ENCODE results near the gene FLOT2. TPM values are rescaled to one million over a fixed set of nuclear protein-coding genes. Genes with fewer than 3 reads are reported as not detected.
"Not testable (repeated sequence)": the region's sequence is repeated elsewhere in the genome, so short reads cannot be mapped to it uniquely, and the experiment has no call there.

The FLOT2 gene
- total RNA-seq, 1 experiment from 2014 or later: 44.7 TPM

DNA sequence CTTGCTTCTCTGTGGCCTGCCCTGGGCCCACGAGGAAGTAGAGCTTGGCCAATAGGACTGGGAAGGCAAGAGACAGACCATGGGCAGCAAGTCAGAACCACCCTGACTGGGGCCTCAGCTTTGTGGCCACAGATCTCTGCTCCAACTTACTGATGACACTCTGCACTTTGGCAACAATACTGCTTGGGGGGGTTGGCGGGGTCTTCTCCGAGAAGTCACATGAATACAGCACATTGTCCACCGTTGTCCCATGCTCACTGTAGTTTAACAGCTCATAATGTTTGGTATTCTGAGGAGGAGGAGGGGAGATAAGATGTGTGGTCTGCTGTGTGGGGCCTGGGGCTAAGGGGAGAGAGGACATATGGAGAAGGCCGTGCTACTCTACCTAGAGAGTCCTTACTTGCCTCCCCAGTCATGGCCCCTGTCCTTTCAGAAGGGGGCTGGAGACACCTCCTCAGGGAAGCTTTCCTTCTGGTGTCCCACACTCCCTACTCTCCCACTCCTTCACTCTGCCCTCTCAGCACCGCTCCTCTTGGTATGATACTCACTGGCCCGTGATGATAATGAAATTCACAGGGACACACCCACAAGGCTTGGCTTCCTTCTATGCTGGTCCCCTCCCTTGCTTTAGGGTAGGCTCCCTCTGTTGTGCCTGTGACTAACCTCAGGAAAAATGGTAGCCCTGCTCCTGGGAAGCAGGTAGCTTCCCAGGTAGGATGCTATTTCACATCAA, 9.3 kb upstream of the FLOT2 start:
- Histone ChIP-seq H3K4me1 (peaks cover 21% of the 10 kb centered on the region), H3K36me3 (peaks cover 61% of the 10 kb centered on the region), H3K4me3 (no peak overlapping the region), H3K27ac (no peak overlapping the region), H3K27me3 (no peaks in the 10 kb centered on the region), H3K9me3 (replicated peaks) (no peaks in the 10 kb centered on the region)
- DNase-seq: no peak

- H3K27ac ChIP-seq: no peak overlapping the region
- H3K4me1 ChIP-seq: peaks cover 21% of the 10 kb centered on the region
- no peak for DNase-seq
- H3K36me3 ChIP-seq: peaks cover 55% of the 10 kb centered on the region
- no peaks in the 10 kb centered on the region for H3K9me3 ChIP-seq (replicated peaks)
- no peaks in the 10 kb centered on the region for H3K27me3 ChIP-seq
- H3K4me3 ChIP-seq: no peak overlapping the region
Observed at GRCh38 chr17:28906276-28906675, 8.7 kb upstream of the FLOT2 start.

- no peak overlapping the region for H3K27ac ChIP-seq
- no peaks in the 10 kb centered on the region for H3K27me3 ChIP-seq
- peaks cover 40% of the 10 kb centered on the region for H3K36me3 ChIP-seq
Observed at GRCh38 chr17:28904800-28905199, 7.3 kb upstream of the FLOT2 start.

GRCh38 chr17:28903546-28903841, 6.0 kb upstream of the FLOT2 start:
- H3K4me3 ChIP-seq; H3K27me3 ChIP-seq; DNase-seq; H3K9me3 ChIP-seq (replicated peaks); H3K27ac ChIP-seq: not testable (repeated sequence)
- H3K36me3 ChIP-seq: peaks cover 27% of the 10 kb centered on the region
- peaks cover 11% of the 10 kb centered on the region for H3K4me1 ChIP-seq

More at GRCh38 chr17:28904800-28905199, 7.3 kb upstream of the FLOT2 start:
- Histone ChIP-seq H3K9me3 (replicated peaks) (no peaks in the 10 kb centered on the region), H3K4me3 (no peak overlapping the region), H3K4me1 (peaks cover 21% of the 10 kb centered on the region)
- no peak for DNase-seq

DNA sequence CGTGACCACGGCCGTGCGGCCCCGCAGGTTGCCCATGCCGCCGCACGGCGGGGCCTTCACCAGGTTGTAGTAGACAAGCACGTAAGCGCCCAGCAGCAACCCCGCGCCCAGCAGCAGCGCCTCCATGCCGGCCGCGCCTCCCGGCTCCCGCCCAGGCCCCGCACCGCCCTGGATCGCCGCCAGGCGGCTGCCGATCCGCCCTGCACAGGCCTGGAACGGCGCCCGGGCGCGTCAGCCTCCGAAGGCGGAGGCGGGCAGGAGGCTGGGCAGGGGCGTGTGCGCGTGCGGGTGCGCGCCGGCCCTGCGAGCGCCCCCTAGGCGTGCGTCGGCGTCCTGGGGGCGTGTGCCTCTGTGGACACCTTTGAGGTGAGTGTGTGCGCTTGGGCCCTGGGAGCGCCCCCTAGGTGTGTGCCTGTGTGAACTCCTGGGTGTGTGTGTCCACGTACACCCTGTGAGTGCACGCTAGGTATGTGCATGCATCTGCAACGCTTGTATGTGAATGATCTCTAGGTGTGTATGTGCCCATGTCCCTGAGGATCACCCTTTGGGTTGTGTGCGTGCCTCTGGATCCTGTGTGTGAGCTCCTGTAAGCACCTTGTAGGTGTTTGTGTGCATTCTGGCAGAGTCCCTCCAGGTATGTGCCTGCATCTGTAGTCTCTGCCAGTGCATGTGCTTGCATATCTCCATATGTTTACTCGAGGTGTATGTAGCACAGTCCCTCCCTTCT, 5.4 kb upstream of the FLOT2 start, which contains the start of gene DHRS13:
DHRS13 (minus strand) TSS at position 261 of the 727 bp plus-strand sequence; CDS start at position 126, 135 bp downstream.
- H3K4me1 ChIP-seq: peaks cover 10% of the 10 kb centered on the region
- H3K27ac ChIP-seq: peak within 1 kb of the TSS; percentile 15; the same call in 1 of the 2 replicates
- peak; percentile 94 to 96 for DNase-seq
- no peaks in the 10 kb centered on the region for H3K9me3 ChIP-seq (replicated peaks)
- H3K27me3 ChIP-seq: no peaks in the 10 kb centered on the region
- H3K36me3 ChIP-seq: peaks cover 22% of the 10 kb centered on the region
- H3K4me3 ChIP-seq: peak within 1 kb of the TSS; percentile 66

DNA sequence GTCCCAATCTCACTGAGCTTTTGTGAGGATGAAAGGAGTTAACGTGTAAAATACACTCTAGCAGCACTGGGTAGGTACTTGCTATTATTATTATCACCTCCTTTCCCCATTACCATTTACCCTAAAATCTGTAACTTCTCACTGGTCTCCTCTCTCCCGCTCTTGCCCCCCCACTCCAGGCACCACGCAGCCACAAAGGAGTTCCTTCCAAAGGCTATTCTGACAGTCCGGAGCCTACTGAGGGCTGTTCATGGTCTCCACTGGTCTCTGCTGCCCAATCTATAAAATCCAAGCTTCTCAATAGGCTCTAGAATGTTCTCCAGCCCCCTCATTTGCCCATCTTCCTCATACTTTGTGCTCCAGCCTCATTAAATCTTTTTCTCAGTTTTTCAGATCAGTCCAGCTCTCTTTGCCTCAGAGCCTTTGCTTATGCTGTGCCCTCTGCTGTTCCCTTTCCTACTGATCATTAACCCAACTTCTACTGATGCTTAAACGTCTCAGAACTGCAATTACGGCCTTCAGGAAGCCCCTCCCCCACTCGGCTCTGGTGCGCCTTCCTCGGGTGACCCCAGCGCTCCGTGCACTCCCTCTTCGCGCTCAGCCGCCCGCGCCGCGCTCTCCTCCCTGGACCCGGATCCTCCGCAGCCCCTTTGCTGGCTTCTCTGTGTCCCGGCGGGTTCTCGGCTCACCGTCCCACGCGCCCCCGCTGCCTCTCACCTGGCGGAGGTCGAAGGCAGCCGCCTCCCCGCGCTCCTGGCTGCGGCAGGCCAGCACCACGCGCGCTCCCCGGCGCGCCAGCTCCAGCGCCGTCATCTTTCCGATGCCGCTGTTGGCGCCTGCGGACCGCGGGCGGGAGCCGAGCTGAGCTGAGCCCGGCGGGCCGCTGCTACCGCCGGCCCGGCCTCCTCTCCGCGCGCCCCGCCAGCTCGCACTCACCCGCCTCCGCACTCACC, 4.6 kb upstream of the FLOT2 start:
- H3K27ac ChIP-seq: peak overlapping the region; percentile 15; the same call in 1 of the 2 replicates
- peaks cover 13% of the 10 kb centered on the region for H3K36me3 ChIP-seq
- H3K4me3 ChIP-seq: peak overlapping the region; percentile 66
- no peaks in the 10 kb centered on the region for H3K27me3 ChIP-seq
- peak; percentile 65 to 73 for DNase-seq
- H3K4me1 ChIP-seq: peaks cover 7% of the 10 kb centered on the region; the same call in 1 of the 2 replicates
- no peaks in the 10 kb centered on the region for H3K9me3 ChIP-seq (replicated peaks)

DNA sequence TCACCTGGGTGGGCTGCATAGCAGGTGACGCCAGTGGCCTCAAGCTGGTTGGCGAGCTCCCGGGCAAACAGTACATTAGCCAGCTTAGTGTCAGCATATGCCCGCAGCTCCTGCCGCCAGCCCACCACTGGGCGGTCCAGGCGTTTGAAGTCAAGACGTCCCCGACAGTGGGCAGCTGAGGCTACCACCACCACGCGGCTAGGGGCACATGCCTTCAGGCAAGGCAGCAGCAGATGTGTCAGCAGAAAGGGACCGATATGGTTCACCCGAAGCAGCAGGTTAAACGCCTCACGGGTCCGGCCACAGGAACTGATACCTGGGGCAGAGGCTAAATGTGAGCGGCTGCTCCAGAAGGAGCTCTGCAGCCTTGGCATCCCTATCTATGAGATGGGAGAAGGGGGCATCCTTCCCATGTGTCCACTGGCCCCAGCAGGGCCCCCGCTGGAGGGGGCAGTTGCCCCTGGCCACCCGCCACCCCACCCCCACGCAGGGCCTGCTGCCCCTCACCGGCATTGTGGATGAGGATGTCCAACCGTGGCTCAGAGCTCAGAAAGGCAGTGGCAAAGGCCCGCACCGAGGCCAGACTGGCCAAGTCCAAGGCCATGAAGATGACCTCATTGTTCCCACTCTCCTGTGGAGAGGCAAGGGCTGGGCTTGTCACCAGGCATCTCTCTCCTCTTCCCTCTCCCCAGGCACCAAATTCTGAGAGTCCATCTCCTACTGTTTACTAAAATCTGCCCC, 3.6 kb upstream of the FLOT2 start:
- H3K27ac ChIP-seq: no peak overlapping the region
- peaks cover 13% of the 10 kb centered on the region; the same call in 1 of the 2 replicates for H3K4me1 ChIP-seq
- no peaks in the 10 kb centered on the region for H3K9me3 ChIP-seq (replicated peaks)
- peaks cover 3% of the 10 kb centered on the region; the same call in 1 of the 2 replicates for H3K36me3 ChIP-seq
- no peaks in the 10 kb centered on the region for H3K27me3 ChIP-seq
- DNase-seq: no peak
- H3K4me3 ChIP-seq: no peak overlapping the region

- Histone ChIP-seq H3K36me3 (no peaks in the 10 kb centered on the region), H3K4me1 (peaks cover 15% of the 10 kb centered on the region; the same call in 1 of the 2 replicates), H3K9me3 (replicated peaks) (no peaks in the 10 kb centered on the region), H3K27ac (no peak overlapping the region), H3K4me3 (no peak overlapping the region), H3K27me3 (no peaks in the 10 kb centered on the region)
- DNase-seq: no peak
Observed at GRCh38 chr17:28899212-28899815, 1.8 kb upstream of the FLOT2 start.

DNA sequence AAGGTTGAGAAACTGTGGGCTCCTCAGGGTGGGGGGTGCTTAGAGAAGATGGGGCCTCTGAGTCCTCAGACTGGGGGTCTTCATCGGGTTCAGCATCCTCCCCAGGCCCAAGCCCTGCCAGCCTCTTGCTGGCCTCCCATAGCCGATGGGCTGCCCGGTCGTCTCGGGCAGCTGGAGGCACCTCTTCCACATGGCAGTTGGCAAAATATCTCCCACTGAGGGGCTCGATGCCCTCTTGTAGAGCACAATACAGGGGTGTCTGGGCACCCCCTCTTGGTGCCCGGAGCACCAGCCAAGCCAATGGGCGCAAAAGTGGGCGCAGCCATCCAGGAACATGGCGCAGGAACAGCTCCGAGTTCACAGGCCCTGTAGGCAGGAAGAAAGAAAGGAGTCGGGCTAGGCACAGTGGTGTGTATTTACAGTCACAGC, 1.0 kb upstream of the FLOT2 start:
- no peaks in the 10 kb centered on the region; the same call in 1 of the 2 replicates for H3K36me3 ChIP-seq
- no peak for DNase-seq

GRCh38 chr17:28897769-28898526, 415 bp upstream of the FLOT2 start:
- Histone ChIP-seq H3K4me1 (peaks cover 15% of the 10 kb centered on the region; the same call in 1 of the 2 replicates), H3K27ac (peak overlapping the region; percentile 26; the same call in 1 of the 2 replicates), H3K9me3 (replicated peaks) (no peaks in the 10 kb centered on the region), H3K36me3 (no peaks in the 10 kb centered on the region; the same call in 1 of the 2 replicates), H3K27me3 (no peaks in the 10 kb centered on the region), H3K4me3 (peak overlapping the region; percentile 71)
- peak; percentile 60 to 70 for DNase-seq

More for the DNA sequence above, 1.0 kb upstream of the FLOT2 start:
- Histone ChIP-seq H3K27me3 (no peaks in the 10 kb centered on the region), H3K4me1 (peaks cover 15% of the 10 kb centered on the region; the same call in 1 of the 2 replicates), H3K27ac (no peak overlapping the region), H3K9me3 (replicated peaks) (no peaks in the 10 kb centered on the region), H3K4me3 (no peak overlapping the region)

GRCh38 chr17:28896491-28896883, 1.0 kb downstream of the FLOT2 start:
- DNase-seq: peak in 1 of 2 experiments; percentile 63
- H3K27me3 ChIP-seq: no peaks in the 10 kb centered on the region
- no peak overlapping the region; the same call in 1 of the 2 replicates for H3K27ac ChIP-seq

DNA sequence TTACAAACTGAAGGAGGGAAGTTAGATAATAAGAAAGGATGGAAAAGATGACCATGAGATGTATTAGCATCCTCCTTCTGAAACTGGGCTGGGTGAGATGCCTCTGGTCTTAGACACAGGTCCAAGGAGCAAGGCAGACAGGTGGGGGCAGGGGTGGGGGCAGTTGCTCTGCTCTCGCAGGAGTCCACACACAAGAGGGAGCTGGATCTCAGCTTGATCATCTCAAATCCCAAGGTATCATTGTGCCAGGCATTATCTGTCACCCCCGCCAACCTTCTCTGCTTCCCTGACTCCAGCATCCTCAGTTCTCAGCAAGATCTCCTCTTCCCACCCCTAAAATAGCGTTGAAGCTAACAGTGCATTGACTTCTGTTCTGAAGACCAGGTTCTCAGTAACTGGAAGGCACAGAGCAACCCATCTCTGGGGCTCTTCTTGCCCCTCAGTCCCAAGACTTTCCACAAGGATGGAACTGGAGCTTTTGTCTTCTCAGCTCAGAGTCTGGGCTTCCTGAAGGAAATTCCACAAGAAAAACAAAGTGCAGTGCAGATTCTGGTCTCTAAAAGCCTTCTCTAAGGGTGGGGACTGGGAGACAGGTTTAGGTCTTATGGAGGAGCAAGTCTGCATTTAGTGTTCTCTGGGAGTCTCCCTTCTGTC, 1.6 kb downstream of the FLOT2 start:
- no peaks in the 10 kb centered on the region; the same call in 1 of the 2 replicates for H3K36me3 ChIP-seq
- peak overlapping the region; percentile 71 for H3K4me3 ChIP-seq
- peaks cover 15% of the 10 kb centered on the region; the same call in 1 of the 2 replicates for H3K4me1 ChIP-seq
- DNase-seq: no peak
- H3K27me3 ChIP-seq: no peaks in the 10 kb centered on the region
- no peaks in the 10 kb centered on the region for H3K9me3 ChIP-seq (replicated peaks)
- no peak overlapping the region for H3K27ac ChIP-seq

More at GRCh38 chr17:28896491-28896883, 1.0 kb downstream of the FLOT2 start:
- Histone ChIP-seq H3K9me3 (replicated peaks) (no peaks in the 10 kb centered on the region), H3K4me3 (peak overlapping the region; percentile 71), H3K4me1 (peaks cover 15% of the 10 kb centered on the region; the same call in 1 of the 2 replicates), H3K36me3 (no peaks in the 10 kb centered on the region; the same call in 1 of the 2 replicates)
